Vagina (tissue), 2 donors: Measurements from ENCODE around the gene ATPAF1.

Source experiments
- CTCF ChIP-seq, 3 experiments: fragments of 450-650 bp in 2 of 3; fragments of 200-600 bp in 1 of 3; sonication (generic) in 1 of 3; IDR thresholded peaks; one replicate each; pipeline ENCODE4 v1.5.1; 2017 to 2019; ENCODE audit warnings: antibody characterized with exemption in 3 of 3, mild to moderate bottlenecking in 2 of 3, moderate library complexity in 2 of 3
- POLR2A ChIP-seq, 2 donors: fragments of 450-650 bp; IDR thresholded peaks; one replicate each; pipeline ENCODE4 v1.6.1; 2017; ENCODE audit warnings: antibody characterized with exemption in 2 of 2, mild to moderate bottlenecking in 2 of 2, moderate library complexity in 2 of 2
- POLR2AphosphoS5 ChIP-seq, 2 donors: sonication (generic); formaldehyde crosslinking; IDR thresholded peaks; one replicate each; pipeline ENCODE4 v1.9.0; 2017; ENCODE audit warnings: antibody characterized with exemption in 2 of 2, mild to moderate bottlenecking in 2 of 2, low read depth in 1 of 2; ENCODE audit not compliant: insufficient read depth in 1 of 2

- TF ChIP-seq CTCF (IDR thresholded peaks at IDR 0.05) = no peak
- no peak for TF ChIP-seq POLR2A (IDR thresholded peaks at IDR 0.05)
- no peak for TF ChIP-seq POLR2AphosphoS5 (IDR thresholded peaks at IDR 0.05; ENCODE audit: insufficient read depth in 1 of 2, low read depth in 1 of 2)
Measured at GRCh38 chr1:46594063-46594462, 74.1 kb downstream of the ATPAF1 start.
